Lower leg skin (tissue), 4 donors: Measurements from ENCODE around the gene SMIM10L2A. TPM values are rescaled to one million over a fixed set of nuclear protein-coding genes. Genes with fewer than 3 reads are reported as not detected.
"Not testable (repeated sequence)": the region's sequence is repeated elsewhere in the genome, so short reads cannot be mapped to it uniquely, and the experiment has no call there.

ENCODE experiments used
- DNase-seq, 2 donors: peaks; one replicate each; pipeline ENCODE4 v3.0.0-alpha.2; 2019; ENCODE audit warnings: low spot score in 2 of 2
- H3K4me3 ChIP-seq: fragments of 200-600 bp; sonication (generic); 2 replicates; pipeline ENCODE4 v1.5.1; 2017; ENCODE audit warnings: mild to moderate bottlenecking, low read depth; ENCODE audit not compliant: poor library complexity, severe bottlenecking
- CTCF ChIP-seq, 3 donors: fragments of 450-650 bp; IDR thresholded peaks; one replicate each; pipeline ENCODE4 v1.5.1; 2016; ENCODE audit warnings: antibody characterized with exemption in 3 of 3, mild to moderate bottlenecking in 3 of 3, moderate library complexity in 2 of 3
- POLR2A ChIP-seq, 2 donors: fragments of 450-650 bp; IDR thresholded peaks; one replicate each; pipeline ENCODE4 v1.6.1; 2016 to 2017; ENCODE audit warnings: antibody characterized with exemption in 2 of 2, mild to moderate bottlenecking in 1 of 2, moderate library complexity in 1 of 2
- WGBS, 2 donors: methylation state at CpG; one replicate each; pipeline ENCODE4 v1.1.5; 2018; 5-methylcytosine and 5-hydroxymethylcytosine counted together
- intact Hi-C: fragments of 100-400 bp; cut with DNase I; formaldehyde crosslinking; loops from one replicate; pipeline ENCODE4 v1.15.0; 2023; ENCODE audit warnings: low total_unique reads
- total RNA-seq, 4 donors: library from RNA; depleted of rRNA; stranded (reverse); fragments of >200 nt; gene quantifications; one replicate each; pipeline ENCODE4 v1.1.0, GENCODE V29; 2016

The SMIM10L2A gene
- total RNA-seq, 4 donors from 2014 or later, result 1.3 to 2.6 (median 1.9) TPM

DNA sequence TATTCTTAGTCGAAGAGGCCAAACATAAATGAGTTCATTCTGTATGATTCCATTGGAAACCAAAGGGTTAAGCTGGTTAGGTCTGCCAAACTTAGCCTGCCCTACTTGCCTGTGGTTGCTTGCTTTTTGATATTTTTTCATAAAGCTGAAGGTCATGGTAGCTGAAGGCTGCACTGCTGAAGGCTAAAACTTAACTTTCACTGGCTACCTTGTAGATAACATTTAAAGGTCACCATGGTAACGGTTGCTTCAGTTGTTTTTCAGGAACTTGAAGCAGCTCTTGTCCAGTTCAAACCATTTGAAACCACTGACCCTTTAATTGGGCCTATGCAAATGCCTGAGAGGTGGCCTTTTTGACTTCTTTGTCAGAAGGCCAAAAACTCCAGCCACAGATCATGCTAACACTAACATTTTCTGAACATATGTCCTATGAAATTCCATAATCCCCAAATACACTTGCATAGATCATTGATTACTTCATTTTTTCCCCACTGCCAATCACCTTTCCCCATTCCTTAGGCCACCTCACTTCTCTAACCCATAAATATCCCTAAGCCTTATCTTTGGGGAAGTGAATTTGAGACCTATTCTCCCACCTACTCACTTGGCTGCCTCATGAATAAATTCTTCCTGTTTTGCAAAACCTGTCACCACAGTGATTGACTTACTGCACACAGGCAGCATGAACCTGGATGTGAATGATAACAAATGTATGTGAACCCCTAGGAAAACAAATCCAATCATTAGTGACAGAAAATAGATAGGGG, 10.7 kb upstream of the SMIM10L2A start:
- TF ChIP-seq CTCF (IDR thresholded peaks at IDR 0.05) (no peak), POLR2A (IDR thresholded peaks at IDR 0.05) (no peak)
- DNase-seq, result no peak
- 61 to 85% methylated on average over 2 of the region's 2 CpGs for WGBS, 2 donors
- intact Hi-C loops, result no loop called here
- no peak overlapping the region for H3K4me3 ChIP-seq

- DNase-seq, result no peak
- no peak overlapping the region for H3K4me3 ChIP-seq
- intact Hi-C loops, result no loop called here
- TF ChIP-seq CTCF (IDR thresholded peaks at IDR 0.05) (no peak), POLR2A (IDR thresholded peaks at IDR 0.05) (no peak)
- WGBS, 2 donors, result 81 to 91% methylated on average over 3 of the region's 3 CpGs
Measured at GRCh38 chrX:135411893-135412292, 9.9 kb upstream of the SMIM10L2A start.

- intact Hi-C loops, result no loop called here
- no peak for DNase-seq
- TF ChIP-seq POLR2A (IDR thresholded peaks at IDR 0.05) (no peak), CTCF (IDR thresholded peaks at IDR 0.05) (no peak)
- H3K4me3 ChIP-seq, result no peak overlapping the region
- WGBS, 2 donors, result 60 to 71% methylated on average over 4 of the region's 4 CpGs
Measured at GRCh38 chrX:135416546-135416945, 5.2 kb upstream of the SMIM10L2A start.

- intact Hi-C loops, result no loop called here
- TF ChIP-seq POLR2A (IDR thresholded peaks at IDR 0.05) (no peak), CTCF (IDR thresholded peaks at IDR 0.05) (no peak)
- WGBS, 2 donors, result 89 to 93% methylated on average over 12 of the region's 12 CpGs
- no peak for DNase-seq
- no peak overlapping the region for H3K4me3 ChIP-seq
Measured at GRCh38 chrX:135420831-135421230, 913 bp upstream of the SMIM10L2A start.

DNA sequence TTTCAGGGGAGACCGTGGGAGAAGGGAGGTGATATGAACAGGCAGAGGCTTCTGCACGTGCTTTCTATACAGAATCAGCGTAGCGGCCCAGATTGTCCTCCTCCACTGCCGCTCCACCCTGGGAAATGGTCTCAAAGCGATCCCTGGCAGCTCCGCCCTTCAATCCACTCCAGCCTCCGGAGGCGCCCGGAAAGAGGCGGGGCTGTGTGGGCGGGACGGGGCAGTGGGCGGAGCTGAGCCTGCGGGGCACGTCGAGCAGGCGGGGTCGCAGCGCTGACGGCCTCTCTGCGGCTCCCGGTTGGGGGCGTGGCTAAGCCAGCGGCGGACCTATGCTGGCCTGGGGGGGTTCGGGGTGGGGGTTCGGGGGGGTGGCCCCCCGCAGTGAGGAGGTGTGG, 210 bp upstream of the SMIM10L2A start:
- no peak overlapping the region for H3K4me3 ChIP-seq
- TF ChIP-seq POLR2A (IDR thresholded peaks at IDR 0.05) (no peak), CTCF (IDR thresholded peaks at IDR 0.05) (no peak)
- intact Hi-C loops, result no loop called here
- DNase-seq, result peak; percentile 55 to 92
- 0 to 52% methylated on average over 9 to 28 of the region's 29 CpGs for WGBS, 2 donors

GRCh38 chrX:135422810-135423168, 1.0 kb downstream of the SMIM10L2A start:
- 18 to 71% methylated on average over 2 to 9 of the region's 10 CpGs for WGBS, 2 donors
- H3K4me3 ChIP-seq, intact Hi-C loops: not testable (repeated sequence)
- peak in 1 of 2 donors; percentile 59 for DNase-seq

DNA sequence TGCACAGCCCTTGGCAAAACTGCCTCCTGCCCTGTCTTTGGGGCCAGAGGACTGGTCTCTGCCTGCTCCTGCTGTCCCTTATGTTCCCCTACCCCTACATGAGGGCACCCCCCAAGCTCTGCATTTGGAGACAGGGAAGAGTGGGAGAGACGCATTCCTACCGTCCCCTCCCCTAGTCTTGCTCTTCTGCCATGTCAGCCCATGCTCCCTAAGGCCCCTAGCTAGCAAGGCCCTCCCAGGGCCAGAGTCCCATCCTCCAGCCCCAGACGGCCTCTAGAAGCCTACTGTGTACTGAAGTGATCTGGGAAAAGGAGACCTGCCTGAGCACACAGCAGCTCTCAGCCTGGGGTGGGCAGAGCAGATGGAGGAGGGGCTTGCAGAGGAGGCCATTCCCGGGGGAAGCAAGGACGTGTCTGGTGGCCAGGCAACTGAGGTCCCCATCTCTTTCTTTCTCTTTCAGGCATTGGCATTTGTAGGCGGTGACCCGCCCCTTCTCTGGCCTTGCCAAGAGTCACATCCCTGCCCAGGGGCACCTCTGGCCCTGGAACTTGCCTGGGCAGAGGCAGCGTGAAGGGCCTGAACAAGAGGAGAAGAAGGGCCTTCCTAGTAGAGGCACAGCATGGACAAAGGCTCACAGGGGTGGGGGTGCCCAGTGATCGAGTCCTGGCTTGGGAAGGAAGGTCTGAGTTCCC, 1.6 kb downstream of the SMIM10L2A start:
- DNase-seq, result peak in 1 of 2 donors; percentile 69
- H3K4me3 ChIP-seq, intact Hi-C loops: not testable (repeated sequence)
- WGBS, 2 donors, result 31 to 43% methylated on average over 6 to 9 of the region's 9 CpGs
